ENCODE measurements around the gene C2orf69. TPM values are rescaled to one million over a fixed set of nuclear protein-coding genes. Genes with fewer than 3 reads are reported as not detected.

Gene C2orf69
- total and polyA plus RNA-seq, 2 of the 13 experiments (the other 11 are each of a cell fraction or from before 2014, with no cell fraction given), result 4.8 to 19.3 TPM

DNA sequence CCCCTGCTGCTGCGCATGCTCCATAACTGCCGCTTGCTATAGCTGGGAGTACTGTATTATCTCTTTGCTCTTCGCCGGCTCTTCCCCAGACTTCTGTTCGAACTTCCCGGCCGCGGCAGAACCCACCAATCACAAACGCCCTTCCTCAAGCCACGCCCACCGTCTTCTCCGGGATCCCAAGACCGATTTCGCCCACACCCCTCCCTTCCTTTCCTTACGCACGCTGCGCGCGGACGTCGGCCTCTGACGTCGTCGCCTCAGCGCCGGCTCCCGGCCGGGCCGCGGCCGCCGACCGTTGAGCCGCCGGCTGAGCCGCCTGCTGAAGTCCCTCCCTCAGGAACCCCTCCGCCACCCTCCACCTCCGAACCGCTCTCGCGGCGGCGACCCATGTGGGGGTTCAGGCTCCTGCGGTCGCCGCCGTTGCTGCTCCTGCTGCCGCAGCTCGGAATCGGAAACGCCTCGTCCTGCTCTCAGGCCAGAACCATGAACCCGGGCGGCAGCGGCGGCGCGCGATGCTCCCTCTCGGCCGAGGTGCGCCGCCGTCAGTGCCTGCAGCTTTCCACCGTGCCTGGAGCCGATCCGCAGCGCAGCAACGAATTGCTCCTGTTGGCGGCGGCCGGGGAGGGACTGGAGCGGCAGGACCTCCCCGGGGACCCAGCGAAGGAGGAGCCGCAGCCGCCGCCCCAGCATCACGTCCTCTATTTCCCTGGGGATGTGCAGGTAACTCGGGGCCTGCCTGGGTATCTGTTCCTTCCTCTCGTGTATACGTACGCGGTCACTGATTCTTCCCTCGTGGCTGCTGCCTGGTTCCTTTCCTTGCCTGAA is at the start of gene C2orf69 (continued):
- TF ChIP-seq ZNF557 (CRISPR knock-in tag; IDR thresholded peaks at IDR 0.05) (no peak), MED8 (CRISPR knock-in tag; IDR thresholded peaks at IDR 0.05; ENCODE audit: insufficient replicate concordance) (peak; percentile 82), SRF (IDR thresholded peaks at IDR 0.05; ENCODE audit: low read depth, low read length) (no peak), HNF4A (CRISPR knock-in tag; IDR thresholded peaks at IDR 0.05) (peak; percentile 30; the same call in 1 of the 2 replicates), MEIS2 (CRISPR knock-in tag; IDR thresholded peaks at IDR 0.05) (peak; percentile 65), ELF3 (CRISPR knock-in tag; IDR thresholded peaks at IDR 0.05) (no peak), ZNF567 (CRISPR knock-in tag; IDR thresholded peaks at IDR 0.05; ENCODE audit: borderline replicate concordance) (peak; percentile 81; the same call in 1 of the 2 replicates), NR2F1 (CRISPR knock-in tag; IDR thresholded peaks at IDR 0.05) (no peak), ZNF235 (CRISPR knock-in tag; IDR thresholded peaks at IDR 0.05; ENCODE audit: borderline replicate concordance) (peak; percentile 98), IRF2 (CRISPR knock-in tag; IDR thresholded peaks at IDR 0.05) (peak; percentile 64; the same call in 1 of the 2 replicates), ZNF547 (CRISPR knock-in tag; IDR thresholded peaks at IDR 0.05) (peak; percentile 89), BRCA1 (CRISPR knock-in tag; IDR thresholded peaks at IDR 0.05) (no peak), ZNF331 (CRISPR knock-in tag; IDR thresholded peaks at IDR 0.05) (peak; percentile 88; the same call in 1 of the 2 replicates)
- TF ChIP-seq, protein P1, sequence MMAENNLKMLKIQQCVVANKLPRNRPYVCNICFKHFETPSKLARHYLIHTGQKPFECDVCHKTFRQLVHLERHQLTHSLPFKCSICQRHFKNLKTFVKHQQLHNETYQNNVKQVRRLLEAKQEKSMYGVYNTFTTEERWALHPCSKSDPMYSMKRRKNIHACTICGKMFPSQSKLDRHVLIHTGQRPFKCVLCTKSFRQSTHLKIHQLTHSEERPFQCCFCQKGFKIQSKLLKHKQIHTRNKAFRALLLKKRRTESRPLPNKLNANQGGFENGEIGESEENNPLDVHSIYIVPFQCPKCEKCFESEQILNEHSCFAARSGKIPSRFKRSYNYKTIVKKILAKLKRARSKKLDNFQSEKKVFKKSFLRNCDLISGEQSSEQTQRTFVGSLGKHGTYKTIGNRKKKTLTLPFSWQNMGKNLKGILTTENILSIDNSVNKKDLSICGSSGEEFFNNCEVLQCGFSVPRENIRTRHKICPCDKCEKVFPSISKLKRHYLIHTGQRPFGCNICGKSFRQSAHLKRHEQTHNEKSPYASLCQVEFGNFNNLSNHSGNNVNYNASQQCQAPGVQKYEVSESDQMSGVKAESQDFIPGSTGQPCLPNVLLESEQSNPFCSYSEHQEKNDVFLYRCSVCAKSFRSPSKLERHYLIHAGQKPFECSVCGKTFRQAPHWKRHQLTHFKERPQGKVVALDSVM (CRISPR knock-in tag; IDR thresholded peaks at IDR 0.05), result peak; percentile 56; the same call in 1 of the 2 replicates
- TF ChIP-seq, protein P2, sequence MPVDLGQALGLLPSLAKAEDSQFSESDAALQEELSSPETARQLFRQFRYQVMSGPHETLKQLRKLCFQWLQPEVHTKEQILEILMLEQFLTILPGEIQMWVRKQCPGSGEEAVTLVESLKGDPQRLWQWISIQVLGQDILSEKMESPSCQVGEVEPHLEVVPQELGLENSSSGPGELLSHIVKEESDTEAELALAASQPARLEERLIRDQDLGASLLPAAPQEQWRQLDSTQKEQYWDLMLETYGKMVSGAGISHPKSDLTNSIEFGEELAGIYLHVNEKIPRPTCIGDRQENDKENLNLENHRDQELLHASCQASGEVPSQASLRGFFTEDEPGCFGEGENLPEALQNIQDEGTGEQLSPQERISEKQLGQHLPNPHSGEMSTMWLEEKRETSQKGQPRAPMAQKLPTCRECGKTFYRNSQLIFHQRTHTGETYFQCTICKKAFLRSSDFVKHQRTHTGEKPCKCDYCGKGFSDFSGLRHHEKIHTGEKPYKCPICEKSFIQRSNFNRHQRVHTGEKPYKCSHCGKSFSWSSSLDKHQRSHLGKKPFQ (CRISPR knock-in tag; IDR thresholded peaks at IDR 0.05; ENCODE audit: insufficient replicate concordance), result peak; percentile 53
- TF ChIP-seq, protein P3, sequence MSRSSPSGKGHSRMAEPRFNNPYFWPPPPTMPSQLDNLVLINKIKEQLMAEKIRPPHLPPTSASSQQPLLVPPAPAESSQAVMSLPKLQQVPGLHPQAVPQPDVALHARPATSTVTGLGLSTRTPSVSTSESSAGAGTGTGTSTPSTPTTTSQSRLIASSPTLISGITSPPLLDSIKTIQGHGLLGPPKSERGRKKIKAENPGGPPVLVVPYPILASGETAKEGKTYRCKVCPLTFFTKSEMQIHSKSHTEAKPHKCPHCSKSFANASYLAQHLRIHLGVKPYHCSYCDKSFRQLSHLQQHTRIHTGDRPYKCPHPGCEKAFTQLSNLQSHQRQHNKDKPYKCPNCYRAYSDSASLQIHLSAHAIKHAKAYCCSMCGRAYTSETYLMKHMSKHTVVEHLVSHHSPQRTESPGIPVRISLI (CRISPR knock-in tag; IDR thresholded peaks at IDR 0.05; ENCODE audit: borderline replicate concordance), result no peak; the same call in 1 of the 2 replicates
- TF ChIP-seq, protein P4, sequence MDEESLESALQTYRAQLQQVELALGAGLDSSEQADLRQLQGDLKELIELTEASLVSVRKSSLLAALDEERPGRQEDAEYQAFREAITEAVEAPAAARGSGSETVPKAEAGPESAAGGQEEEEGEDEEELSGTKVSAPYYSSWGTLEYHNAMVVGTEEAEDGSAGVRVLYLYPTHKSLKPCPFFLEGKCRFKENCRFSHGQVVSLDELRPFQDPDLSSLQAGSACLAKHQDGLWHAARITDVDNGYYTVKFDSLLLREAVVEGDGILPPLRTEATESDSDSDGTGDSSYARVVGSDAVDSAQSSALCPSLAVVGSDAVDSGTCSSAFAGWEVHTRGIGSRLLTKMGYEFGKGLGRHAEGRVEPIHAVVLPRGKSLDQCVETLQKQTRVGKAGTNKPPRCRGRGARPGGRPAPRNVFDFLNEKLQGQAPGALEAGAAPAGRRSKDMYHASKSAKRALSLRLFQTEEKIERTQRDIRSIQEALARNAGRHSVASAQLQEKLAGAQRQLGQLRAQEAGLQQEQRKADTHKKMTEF (CRISPR knock-in tag; IDR thresholded peaks at IDR 0.05), result peak; percentile 92
- TF ChIP-seq, protein P5, sequence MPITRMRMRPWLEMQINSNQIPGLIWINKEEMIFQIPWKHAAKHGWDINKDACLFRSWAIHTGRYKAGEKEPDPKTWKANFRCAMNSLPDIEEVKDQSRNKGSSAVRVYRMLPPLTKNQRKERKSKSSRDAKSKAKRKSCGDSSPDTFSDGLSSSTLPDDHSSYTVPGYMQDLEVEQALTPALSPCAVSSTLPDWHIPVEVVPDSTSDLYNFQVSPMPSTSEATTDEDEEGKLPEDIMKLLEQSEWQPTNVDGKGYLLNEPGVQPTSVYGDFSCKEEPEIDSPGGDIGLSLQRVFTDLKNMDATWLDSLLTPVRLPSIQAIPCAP (CRISPR knock-in tag; IDR thresholded peaks at IDR 0.05; ENCODE audit: low read depth), result no peak
- TF ChIP-seq, protein P6, sequence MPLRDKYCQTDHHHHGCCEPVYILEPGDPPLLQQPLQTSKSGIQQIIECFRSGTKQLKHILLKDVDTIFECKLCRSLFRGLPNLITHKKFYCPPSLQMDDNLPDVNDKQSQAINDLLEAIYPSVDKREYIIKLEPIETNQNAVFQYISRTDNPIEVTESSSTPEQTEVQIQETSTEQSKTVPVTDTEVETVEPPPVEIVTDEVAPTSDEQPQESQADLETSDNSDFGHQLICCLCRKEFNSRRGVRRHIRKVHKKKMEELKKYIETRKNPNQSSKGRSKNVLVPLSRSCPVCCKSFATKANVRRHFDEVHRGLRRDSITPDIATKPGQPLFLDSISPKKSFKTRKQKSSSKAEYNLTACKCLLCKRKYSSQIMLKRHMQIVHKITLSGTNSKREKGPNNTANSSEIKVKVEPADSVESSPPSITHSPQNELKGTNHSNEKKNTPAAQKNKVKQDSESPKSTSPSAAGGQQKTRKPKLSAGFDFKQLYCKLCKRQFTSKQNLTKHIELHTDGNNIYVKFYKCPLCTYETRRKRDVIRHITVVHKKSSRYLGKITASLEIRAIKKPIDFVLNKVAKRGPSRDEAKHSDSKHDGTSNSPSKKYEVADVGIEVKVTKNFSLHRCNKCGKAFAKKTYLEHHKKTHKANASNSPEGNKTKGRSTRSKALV (CRISPR knock-in tag; IDR thresholded peaks at IDR 0.05), result peak; percentile 91

All from HepG2 (cell line).